NCI-H2107 (cell line): Measurements from ENCODE around the gene CDH13.

Experiments used
- DNase-seq: peaks from one replicate; lab custom pipeline; 2025; lab: John Stamatoyannopoulos, UW

The CDH13 gene

GRCh38 chr16:83248735-83249463 is 622.1 kb downstream of the CDH13 start:
- no peak for DNase-seq

- no peak for DNase-seq
These were observed 626.8 kb downstream of the CDH13 start for GRCh38 chr16:83253521-83253920.

GRCh38 chr16:83258366-83258928 is 631.7 kb downstream of the CDH13 start:
- DNase-seq: no peak

GRCh38 chr16:83266848-83267553 is 640.2 kb downstream of the CDH13 start:
- DNase-seq: no peak

- no peak for DNase-seq
These were observed 641.4 kb downstream of the CDH13 start for GRCh38 chr16:83268169-83268568.

- no peak for DNase-seq
These were observed 642.3 kb downstream of the CDH13 start for GRCh38 chr16:83269048-83269447.

- no peak for DNase-seq
These were observed 642.8 kb downstream of the CDH13 start for GRCh38 chr16:83269541-83269940.

GRCh38 chr16:83270061-83270460 is 643.3 kb downstream of the CDH13 start:
- DNase-seq: no peak

GRCh38 chr16:83270640-83271039 is 643.9 kb downstream of the CDH13 start:
- DNase-seq: no peak

- DNase-seq: no peak
These were observed 644.4 kb downstream of the CDH13 start for GRCh38 chr16:83271123-83271522.

GRCh38 chr16:83271970-83272575 is 645.3 kb downstream of the CDH13 start:
- DNase-seq: no peak

- DNase-seq: no peak
These were observed 646.1 kb downstream of the CDH13 start for GRCh38 chr16:83272843-83273242.

GRCh38 chr16:83273504-83274173 is 646.9 kb downstream of the CDH13 start:
- DNase-seq: no peak

GRCh38 chr16:83279251-83279650 is 652.5 kb downstream of the CDH13 start:
- no peak for DNase-seq

- DNase-seq: no peak
These were observed 659.2 kb downstream of the CDH13 start for GRCh38 chr16:83285921-83286320.

- no peak for DNase-seq
These were observed 669.7 kb downstream of the CDH13 start for GRCh38 chr16:83296505-83296904.

- DNase-seq: no peak
These were observed 671.8 kb downstream of the CDH13 start for GRCh38 chr16:83298541-83298940.

GRCh38 chr16:83300326-83300725 is 673.6 kb downstream of the CDH13 start:
- no peak for DNase-seq

GRCh38 chr16:83301971-83302370 is 675.2 kb downstream of the CDH13 start:
- no peak for DNase-seq

GRCh38 chr16:83302853-83303252 is 676.1 kb downstream of the CDH13 start:
- no peak for DNase-seq

GRCh38 chr16:83305092-83305491 is 678.3 kb downstream of the CDH13 start:
- no peak for DNase-seq

GRCh38 chr16:83306961-83307593 is 680.3 kb downstream of the CDH13 start:
- no peak for DNase-seq
